CD4-positive, alpha-beta T cell (primary cell): ENCODE data around the gene CTNNA1. TPM values are rescaled to one million over a fixed set of nuclear protein-coding genes. Genes with fewer than 3 reads are reported as not detected.

ENCODE experiments used
- ATAC-seq: fragments of 200-7000 bp; cut with Tn5 transposase; one replicate; pipeline ENCODE4 v1.10.0; 2022; ENCODE audit warnings: mild to moderate bottlenecking; ENCODE audit not compliant: poor library complexity
- CTCF ChIA-PET: fragments of 350-600 bp; sonication (Branson Sonifier 250); formaldehyde crosslinking; loops from one replicate; lab custom pipeline; 2021; ENCODE audit warnings: antibody characterized with exemption, inconsistent platforms; lab: Charles Lee
- POLR2A ChIA-PET: fragments of 350-600 bp; sonication (Branson Sonifier 250); formaldehyde crosslinking; loops from one replicate; lab custom pipeline; 2021; ENCODE audit warnings: antibody characterized with exemption, inconsistent platforms; lab: Charles Lee
- DNase-seq, 14 experiments: peaks; one replicate each; pipeline ENCODE4 v3.0.0-alpha.2; 2013 to 2020; ENCODE audit warnings: mixed read lengths in 2 of 14
- H3K27ac ChIP-seq, 2 donors: one replicate each; pipeline versions ENCODE4 v1.5.1 to v1.7.0; 2013; ENCODE audit warnings: low read length in 2 of 2, low read depth in 1 of 2, mild to moderate bottlenecking in 1 of 2
- H3K27me3 ChIP-seq, 2 experiments: 1 replicate in 1 of 2; 2 replicates in 1 of 2; pipeline versions ENCODE4 v1.6.1 to v1.7.0; 2013; ENCODE audit warnings: low read length in 2 of 2, control low read depth in 1 of 2, mild to moderate bottlenecking in 1 of 2, moderate library complexity in 1 of 2; ENCODE audit not compliant: insufficient read depth in 2 of 2, control insufficient read depth in 1 of 2
- H3K36me3 ChIP-seq: one replicate; pipeline ENCODE4 v1.6.1; 2013; ENCODE audit warnings: low read length, control low read depth; ENCODE audit not compliant: insufficient read depth
- H3K4me1 ChIP-seq: one replicate; pipeline ENCODE4 v1.6.1; 2013; ENCODE audit warnings: low read length, control low read depth; ENCODE audit not compliant: insufficient read depth
- H3K4me3 ChIP-seq: one replicate; pipeline ENCODE4 v1.5.1; 2013; ENCODE audit warnings: mild to moderate bottlenecking, low read length, moderate library complexity
- H3K9me3 ChIP-seq, 2 experiments: 1 replicate in 1 of 2; 2 replicates in 1 of 2; pipeline versions ENCODE4 v1.6.1 to v1.7.0; 2013; ENCODE audit warnings: low read length in 2 of 2, mild to moderate bottlenecking in 2 of 2, control low read depth in 1 of 2, moderate library complexity in 1 of 2; ENCODE audit not compliant: control insufficient read depth in 1 of 2, insufficient read depth in 1 of 2
- H3K27ac Mint-ChIP-seq: one replicate; pipeline ENCODE4 v1.8.0; 2020; ENCODE audit warnings: mixed read lengths
- H3K27me3 Mint-ChIP-seq: one replicate; pipeline ENCODE4 v1.8.0; 2021; ENCODE audit warnings: mixed read lengths
- H3K36me3 Mint-ChIP-seq: one replicate; pipeline ENCODE4 v1.8.0; 2021; ENCODE audit warnings: low read depth, mixed read lengths
- H3K4me1 Mint-ChIP-seq: one replicate; pipeline ENCODE4 v1.8.0; 2021; ENCODE audit warnings: low read depth, mixed read lengths
- H3K4me3 Mint-ChIP-seq: one replicate; pipeline ENCODE4 v1.8.0; 2020; ENCODE audit warnings: mild to moderate bottlenecking, mixed read lengths
- H3K9me3 Mint-ChIP-seq: one replicate; pipeline ENCODE4 v1.8.0; 2020; ENCODE audit warnings: mixed read lengths
- intact Hi-C, 2 experiments: fragments of 100-400 bp; cut with DNase I in 1 of 2; cut with micrococcal nuclease in 1 of 2; formaldehyde crosslinking; loops; one replicate each; pipeline versions ENCODE4 v1.15.1 to v1.9.0; 2023 to 2025; cut with DNase I, micrococcal nuclease
- total RNA-seq, 174 experiments: library from RNA in 2 of 174; stranded (reverse) in 2 of 174; gene quantifications; one replicate each; pipeline ENCODE4 v1.2.3 and lab custom pipeline; 2021 to 2026
- TF ChIP-seq, protein P1 (sequence below): fragments of 200-600 bp; IDR thresholded peaks from one replicate; pipeline ENCODE4 v1.8.0; 2022; ENCODE audit warnings: antibody characterized with exemption, mild to moderate bottlenecking

Gene CTNNA1
- total RNA-seq, 2 experiments from 2014 or later: 6.0 to 6.7 TPM

DNA sequence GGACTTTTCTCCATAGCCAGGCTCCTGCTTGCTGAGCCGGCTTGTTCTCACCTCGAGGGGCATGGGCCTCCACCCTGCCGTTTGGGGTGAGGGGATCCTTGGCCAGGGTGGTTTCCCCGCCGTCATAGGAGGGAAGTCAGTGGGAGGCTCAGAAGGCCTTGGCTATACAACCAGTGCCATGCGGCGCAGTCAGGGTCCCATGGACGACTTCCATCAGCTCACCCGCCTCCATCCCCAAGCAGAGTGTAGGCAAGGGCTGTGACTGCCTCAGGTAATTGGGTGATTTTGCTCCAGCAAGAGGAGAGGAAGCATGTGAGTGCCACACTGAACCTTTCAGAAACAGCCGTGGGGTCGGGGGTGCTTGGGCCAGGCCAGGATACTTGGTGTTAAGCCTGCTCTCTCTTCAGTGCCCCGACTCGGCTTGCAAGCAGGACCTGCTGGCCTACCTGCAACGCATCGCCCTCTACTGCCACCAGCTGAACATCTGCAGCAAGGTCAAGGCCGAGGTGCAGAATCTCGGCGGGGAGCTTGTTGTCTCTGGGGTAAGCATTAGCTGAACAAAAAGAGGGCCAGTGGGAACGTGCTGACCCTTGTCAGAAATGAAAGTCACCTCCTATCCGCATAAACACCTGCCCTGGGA lies 179.1 kb downstream of the CTNNA1 start:
- H3K4me3 ChIP-seq: no peak overlapping the region
- DNase-seq: no peak
- peaks cover 18% of the 10 kb centered on the region for H3K36me3 ChIP-seq
- H3K27ac Mint-ChIP-seq: no peak overlapping the region
- no peak overlapping the region for H3K27ac ChIP-seq
- no peak overlapping the region for H3K4me3 Mint-ChIP-seq
- ChIA-PET CTCF (no interaction called here), POLR2A (no interaction called here)
- no peaks in the 10 kb centered on the region for H3K27me3 ChIP-seq
- no peak for ATAC-seq
- H3K36me3 Mint-ChIP-seq: no peaks in the 10 kb centered on the region
- no peaks in the 10 kb centered on the region for H3K4me1 Mint-ChIP-seq
- intact Hi-C loops: no loop called here
- no peaks in the 10 kb centered on the region for H3K4me1 ChIP-seq
- TF ChIP-seq, protein P1, sequence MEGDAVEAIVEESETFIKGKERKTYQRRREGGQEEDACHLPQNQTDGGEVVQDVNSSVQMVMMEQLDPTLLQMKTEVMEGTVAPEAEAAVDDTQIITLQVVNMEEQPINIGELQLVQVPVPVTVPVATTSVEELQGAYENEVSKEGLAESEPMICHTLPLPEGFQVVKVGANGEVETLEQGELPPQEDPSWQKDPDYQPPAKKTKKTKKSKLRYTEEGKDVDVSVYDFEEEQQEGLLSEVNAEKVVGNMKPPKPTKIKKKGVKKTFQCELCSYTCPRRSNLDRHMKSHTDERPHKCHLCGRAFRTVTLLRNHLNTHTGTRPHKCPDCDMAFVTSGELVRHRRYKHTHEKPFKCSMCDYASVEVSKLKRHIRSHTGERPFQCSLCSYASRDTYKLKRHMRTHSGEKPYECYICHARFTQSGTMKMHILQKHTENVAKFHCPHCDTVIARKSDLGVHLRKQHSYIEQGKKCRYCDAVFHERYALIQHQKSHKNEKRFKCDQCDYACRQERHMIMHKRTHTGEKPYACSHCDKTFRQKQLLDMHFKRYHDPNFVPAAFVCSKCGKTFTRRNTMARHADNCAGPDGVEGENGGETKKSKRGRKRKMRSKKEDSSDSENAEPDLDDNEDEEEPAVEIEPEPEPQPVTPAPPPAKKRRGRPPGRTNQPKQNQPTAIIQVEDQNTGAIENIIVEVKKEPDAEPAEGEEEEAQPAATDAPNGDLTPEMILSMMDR: no peak
- H3K9me3 ChIP-seq: no peaks in the 10 kb centered on the region
- H3K27me3 Mint-ChIP-seq: no peaks in the 10 kb centered on the region
- no peaks in the 10 kb centered on the region for H3K9me3 Mint-ChIP-seq

GRCh38 chr5:138933522-138934290 lies 180.5 kb downstream of the CTNNA1 start:
- Mint-ChIP-seq H3K9me3 (no peaks in the 10 kb centered on the region), H3K4me1 (no peaks in the 10 kb centered on the region), H3K4me3 (no peak overlapping the region), H3K27me3 (no peaks in the 10 kb centered on the region), H3K27ac (no peak overlapping the region), H3K36me3 (no peaks in the 10 kb centered on the region)
- Histone ChIP-seq H3K27ac (no peak overlapping the region), H3K4me3 (no peak overlapping the region), H3K4me1 (no peaks in the 10 kb centered on the region), H3K27me3 (no peaks in the 10 kb centered on the region), H3K36me3 (peaks cover 18% of the 10 kb centered on the region), H3K9me3 (no peaks in the 10 kb centered on the region)
- DNase-seq: no peak
- ChIA-PET CTCF (no interaction called here), POLR2A (no interaction called here)
- no peak for ATAC-seq
- TF ChIP-seq, protein P1: no peak
- intact Hi-C loops: no loop called here

- H3K27ac ChIP-seq: no peak overlapping the region
- intact Hi-C loops: no loop called here
- no peaks in the 10 kb centered on the region for H3K9me3 Mint-ChIP-seq
- no peaks in the 10 kb centered on the region for H3K27me3 Mint-ChIP-seq
- no peaks in the 10 kb centered on the region for H3K36me3 Mint-ChIP-seq
- POLR2A ChIA-PET: no interaction called here
- no peaks in the 10 kb centered on the region for H3K9me3 ChIP-seq
- no peaks in the 10 kb centered on the region for H3K4me1 Mint-ChIP-seq
- peaks cover 18% of the 10 kb centered on the region for H3K36me3 ChIP-seq
- DNase-seq (no peak), ATAC-seq (no peak)
- TF ChIP-seq, protein P1: no peak
- no peaks in the 10 kb centered on the region for H3K27me3 ChIP-seq
- no peak overlapping the region for H3K27ac Mint-ChIP-seq
- H3K4me3 ChIP-seq: no peak overlapping the region
- H3K4me3 Mint-ChIP-seq: no peak overlapping the region
- CTCF ChIA-PET: no interaction called here
- H3K4me1 ChIP-seq: no peaks in the 10 kb centered on the region
Measured at GRCh38 chr5:138934971-138935370, 181.7 kb downstream of the CTNNA1 start.
